WTC11 (cell line): ENCODE results near the gene SFT2D1.

Experiments
- CREB1 ChIP-seq: sonication (generic); formaldehyde crosslinking; IDR thresholded peaks from 2 replicates; pipeline ENCODE4 v1.8.0; 2023; ENCODE audit warnings: mild to moderate bottlenecking, missing genetic modification reagents
- CTCF ChIP-seq: fragments of 200-600 bp; IDR thresholded peaks from 2 replicates; pipeline ENCODE4 v1.8.0; 2022; ENCODE audit warnings: antibody characterized with exemption
- KAT7 ChIP-seq: sonication (generic); formaldehyde crosslinking; IDR thresholded peaks from 2 replicates; pipeline ENCODE4 v1.8.1; 2023; ENCODE audit warnings: missing genetic modification reagents, mild to moderate bottlenecking, borderline replicate concordance
- NR2C2 ChIP-seq: sonication (generic); formaldehyde crosslinking; IDR thresholded peaks from 2 replicates; pipeline ENCODE4 v1.8.0; 2022; ENCODE audit warnings: mild to moderate bottlenecking, missing genetic modification reagents
- PREB ChIP-seq: sonication (generic); formaldehyde crosslinking; IDR thresholded peaks from 2 replicates; pipeline ENCODE4 v1.8.1; 2022; ENCODE audit warnings: mild to moderate bottlenecking, missing genetic modification reagents, moderate library complexity, borderline replicate concordance
- USF2 ChIP-seq: sonication (generic); formaldehyde crosslinking; IDR thresholded peaks from 2 replicates; pipeline ENCODE4 v1.8.1; 2023; ENCODE audit warnings: mild to moderate bottlenecking, missing genetic modification reagents, moderate library complexity

- TF ChIP-seq USF2 (CRISPR knock-in tag): no peak
- TF ChIP-seq PREB (CRISPR knock-in tag): no peak
- TF ChIP-seq KAT7: no peak
- TF ChIP-seq NR2C2 (CRISPR knock-in tag): no peak
- no peak for TF ChIP-seq CTCF
- TF ChIP-seq CREB1 (CRISPR knock-in tag): no peak
Observed at GRCh38 chr6:166312832-166313231, 29.5 kb downstream of the SFT2D1 start.
